Activated CD4-positive, alpha-beta T cell treated with anti-CD3 and anti-CD28 coated beads for 36 hours (primary cell): ENCODE measurements around the gene PSMA7. TPM values are rescaled to one million over a fixed set of nuclear protein-coding genes. Genes with fewer than 3 reads are reported as not detected.
"Not testable (repeated sequence)": the region's sequence is repeated elsewhere in the genome, so short reads cannot be mapped to it uniquely, and the experiment has no call there.

ENCODE experiments used
- ATAC-seq: fragments of 200-7000 bp; cut with Tn5 transposase; one replicate; pipeline ENCODE4 v1.10.0; 2021; ENCODE audit warnings: mild to moderate bottlenecking, moderate library complexity
- CTCF ChIA-PET: fragments of 350-600 bp; sonication (Branson Sonifier 250); formaldehyde crosslinking; loops from one replicate; lab custom pipeline; 2021; ENCODE audit warnings: antibody characterized with exemption; lab: Charles Lee
- POLR2A ChIA-PET: fragments of 350-600 bp; sonication (Branson Sonifier 250); formaldehyde crosslinking; loops from one replicate; lab custom pipeline; 2021; ENCODE audit warnings: antibody characterized with exemption, inconsistent platforms; lab: Charles Lee
- DNase-seq: peaks from one replicate; pipeline ENCODE4 v3.0.0-alpha.2; 2020
- H3K27ac Mint-ChIP-seq: one replicate; pipeline ENCODE4 v1.8.0; 2021; ENCODE audit warnings: mixed read lengths
- H3K27me3 Mint-ChIP-seq: one replicate; pipeline ENCODE4 v1.8.0; 2021; ENCODE audit warnings: mixed read lengths
- H3K36me3 Mint-ChIP-seq: one replicate; pipeline ENCODE4 v1.8.0; 2021; ENCODE audit warnings: low read depth, mixed read lengths
- H3K4me1 Mint-ChIP-seq: one replicate; pipeline ENCODE4 v1.8.0; 2021; ENCODE audit warnings: mixed read lengths
- H3K4me3 Mint-ChIP-seq: one replicate; pipeline ENCODE4 v1.8.0; 2021; ENCODE audit warnings: mild to moderate bottlenecking, moderate library complexity, mixed read lengths
- H3K9me3 Mint-ChIP-seq: one replicate; pipeline ENCODE4 v1.8.0; 2021; ENCODE audit warnings: low read depth, mixed read lengths
- intact Hi-C, 2 experiments: fragments of 100-400 bp; cut with DNase I in 1 of 2; cut with micrococcal nuclease in 1 of 2; formaldehyde crosslinking; loops; one replicate each; pipeline versions ENCODE4 v1.14.2 to v1.15.1; 2022 to 2024; cut with DNase I, micrococcal nuclease
- total RNA-seq, 2 experiments: library from RNA; stranded (reverse); gene quantifications; one replicate each; pipeline ENCODE4 v1.2.3, GENCODE V29; 2021

PSMA7 gene
- total RNA-seq, 2 experiments from 2014 or later, result 208 to 296 TPM

DNA sequence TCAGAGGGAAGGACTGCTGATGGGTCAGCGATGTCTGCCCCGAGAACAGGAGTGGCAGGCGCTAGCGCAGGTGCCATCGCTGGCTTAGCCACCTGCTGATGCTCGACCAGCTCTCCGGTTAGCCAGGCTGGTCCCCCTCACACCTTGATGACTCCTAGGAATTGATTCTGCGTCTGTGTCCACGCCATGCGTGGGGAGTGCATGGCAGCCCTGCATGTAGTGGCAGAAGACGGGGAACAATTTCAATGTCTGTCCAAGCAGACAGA is 7.0 kb upstream of the PSMA7 start:
- Mint-ChIP-seq H3K27me3 (no peaks in the 10 kb centered on the region), H3K27ac (no peak overlapping the region)

GRCh38 chr20:62149532-62150309 is 6.5 kb upstream of the PSMA7 start:
- no peak overlapping the region for H3K4me3 Mint-ChIP-seq
- CTCF ChIA-PET, result no interaction called here
- intact Hi-C loops, result no loop called here

More for the DNA sequence above, 7.0 kb upstream of the PSMA7 start:
- peaks cover 30% of the 10 kb centered on the region for H3K36me3 Mint-ChIP-seq
- no peaks in the 10 kb centered on the region for H3K9me3 Mint-ChIP-seq
- no peak for DNase-seq
- POLR2A ChIA-PET, result interaction anchor here (0.6 kb wide), 1 partner anchor 12 kb away, joined by 14 read pairs; no protein-coding TSS in a partner anchor
- CTCF ChIA-PET, result no interaction called here
- intact Hi-C loops, result no loop called here
- ATAC-seq, result no peak
- H3K4me3 Mint-ChIP-seq, result no peak overlapping the region
- peaks cover 22% of the 10 kb centered on the region for H3K4me1 Mint-ChIP-seq

DNA sequence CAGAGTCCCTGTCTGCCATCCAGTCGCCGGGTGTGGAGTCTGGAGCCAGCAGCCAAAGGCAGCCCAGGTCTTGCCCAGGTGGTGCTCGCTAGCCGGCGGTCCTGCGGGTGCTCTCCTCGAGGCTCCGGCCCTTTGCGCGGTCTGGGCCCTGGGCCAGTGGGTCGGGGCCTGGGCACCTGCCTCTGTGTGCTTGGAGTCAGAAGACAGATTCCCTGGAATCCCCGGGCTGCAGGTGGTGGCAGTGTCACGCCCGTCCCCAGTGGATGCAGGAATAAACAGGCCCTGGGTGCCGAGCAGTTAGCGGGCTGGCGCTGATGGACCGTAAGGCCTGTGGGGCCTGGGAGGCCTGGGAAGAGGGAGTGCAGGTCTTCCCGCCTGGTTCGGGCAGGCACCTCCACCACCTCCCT is 5.7 kb upstream of the PSMA7 start:
- CTCF ChIA-PET, result no interaction called here
- POLR2A ChIA-PET, result no interaction called here
- no peak overlapping the region for H3K4me3 Mint-ChIP-seq
- H3K27me3 Mint-ChIP-seq, result no peaks in the 10 kb centered on the region
- intact Hi-C loops, result no loop called here
- peaks cover 31% of the 10 kb centered on the region for H3K4me1 Mint-ChIP-seq
- DNase-seq, result no peak
- H3K27ac Mint-ChIP-seq, result no peak overlapping the region
- H3K36me3 Mint-ChIP-seq, result peaks cover 19% of the 10 kb centered on the region
- H3K9me3 Mint-ChIP-seq, result no peaks in the 10 kb centered on the region
- no peak for ATAC-seq

More at GRCh38 chr20:62149532-62150309, 6.5 kb upstream of the PSMA7 start:
- Mint-ChIP-seq H3K27ac (no peak overlapping the region), H3K4me1 (peaks cover 27% of the 10 kb centered on the region), H3K27me3 (no peaks in the 10 kb centered on the region), H3K9me3 (no peaks in the 10 kb centered on the region), H3K36me3 (peaks cover 27% of the 10 kb centered on the region)
- POLR2A ChIA-PET, result no interaction called here
- ATAC-seq (no peak), DNase-seq (no peak)

DNA sequence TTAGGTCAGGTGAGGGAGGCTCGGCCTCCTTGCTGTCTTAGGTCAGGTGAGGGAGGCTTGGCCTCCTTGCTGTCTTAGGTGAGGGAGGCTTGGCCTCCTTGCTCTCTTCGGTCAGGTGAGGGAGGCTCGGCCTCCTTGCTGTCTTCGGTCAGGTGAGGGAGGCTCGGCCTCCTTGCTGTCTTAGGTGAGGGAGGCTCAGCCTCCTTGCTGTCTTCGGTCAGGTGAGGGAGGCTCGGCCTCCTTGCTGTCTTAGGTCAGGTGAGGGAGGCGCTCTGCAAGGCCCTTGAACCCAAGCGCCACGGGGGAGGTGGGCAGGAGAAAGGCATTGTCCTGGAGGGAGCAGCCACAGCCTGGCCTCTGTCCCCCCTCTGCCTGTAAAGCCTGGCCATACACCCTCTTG is 5.2 kb upstream of the PSMA7 start:
- H3K36me3 Mint-ChIP-seq, result peaks cover 13% of the 10 kb centered on the region
- H3K27me3 Mint-ChIP-seq, POLR2A ChIA-PET, intact Hi-C loops, DNase-seq, H3K27ac Mint-ChIP-seq, H3K4me3 Mint-ChIP-seq, H3K9me3 Mint-ChIP-seq, ATAC-seq, CTCF ChIA-PET: not testable (repeated sequence)
- peaks cover 31% of the 10 kb centered on the region for H3K4me1 Mint-ChIP-seq

GRCh38 chr20:62147528-62147927 is 4.3 kb upstream of the PSMA7 start:
- DNase-seq (no peak), ATAC-seq (no peak)
- CTCF ChIA-PET, result interaction anchor here (0.6 kb wide), 1 partner anchor 225 kb away, joined by 3 read pairs; no protein-coding TSS in a partner anchor
- Mint-ChIP-seq H3K4me3 (no peak overlapping the region), H3K27ac (no peak overlapping the region), H3K36me3 (peaks cover 6% of the 10 kb centered on the region), H3K9me3 (no peaks in the 10 kb centered on the region), H3K4me1 (peaks cover 31% of the 10 kb centered on the region), H3K27me3 (no peaks in the 10 kb centered on the region)
- intact Hi-C loops, result no loop called here
- POLR2A ChIA-PET, result no interaction called here

DNA sequence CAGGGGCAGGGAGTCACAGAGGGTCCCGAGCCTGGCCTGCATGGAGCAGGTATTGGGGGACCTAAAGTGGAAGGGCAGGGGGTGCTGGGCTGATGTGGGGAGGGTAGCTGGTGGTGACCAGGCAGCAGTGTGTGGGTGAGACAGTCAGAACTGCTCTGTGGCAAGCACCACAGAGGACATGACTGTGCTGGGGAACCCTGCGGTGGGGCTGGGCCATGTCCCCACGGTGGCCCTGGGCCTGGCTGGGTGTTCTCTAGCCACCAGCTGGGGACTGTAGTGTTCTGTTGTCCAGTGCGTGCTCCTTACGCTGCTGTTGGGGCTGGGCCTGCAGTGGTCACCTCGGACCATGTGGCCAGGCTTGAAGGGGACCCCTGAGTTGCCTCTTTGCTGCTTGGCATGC is 3.9 kb upstream of the PSMA7 start:
- Mint-ChIP-seq H3K4me1 (peaks cover 33% of the 10 kb centered on the region), H3K4me3 (no peak overlapping the region), H3K9me3 (no peaks in the 10 kb centered on the region), H3K27ac (no peak overlapping the region), H3K27me3 (no peaks in the 10 kb centered on the region), H3K36me3 (peaks cover 5% of the 10 kb centered on the region)
- POLR2A ChIA-PET, result no interaction called here
- no peak for ATAC-seq
- CTCF ChIA-PET, result interaction anchor here (0.6 kb wide), 1 partner anchor 225 kb away, joined by 3 read pairs; no protein-coding TSS in a partner anchor
- no peak for DNase-seq
- intact Hi-C loops, result no loop called here

DNA sequence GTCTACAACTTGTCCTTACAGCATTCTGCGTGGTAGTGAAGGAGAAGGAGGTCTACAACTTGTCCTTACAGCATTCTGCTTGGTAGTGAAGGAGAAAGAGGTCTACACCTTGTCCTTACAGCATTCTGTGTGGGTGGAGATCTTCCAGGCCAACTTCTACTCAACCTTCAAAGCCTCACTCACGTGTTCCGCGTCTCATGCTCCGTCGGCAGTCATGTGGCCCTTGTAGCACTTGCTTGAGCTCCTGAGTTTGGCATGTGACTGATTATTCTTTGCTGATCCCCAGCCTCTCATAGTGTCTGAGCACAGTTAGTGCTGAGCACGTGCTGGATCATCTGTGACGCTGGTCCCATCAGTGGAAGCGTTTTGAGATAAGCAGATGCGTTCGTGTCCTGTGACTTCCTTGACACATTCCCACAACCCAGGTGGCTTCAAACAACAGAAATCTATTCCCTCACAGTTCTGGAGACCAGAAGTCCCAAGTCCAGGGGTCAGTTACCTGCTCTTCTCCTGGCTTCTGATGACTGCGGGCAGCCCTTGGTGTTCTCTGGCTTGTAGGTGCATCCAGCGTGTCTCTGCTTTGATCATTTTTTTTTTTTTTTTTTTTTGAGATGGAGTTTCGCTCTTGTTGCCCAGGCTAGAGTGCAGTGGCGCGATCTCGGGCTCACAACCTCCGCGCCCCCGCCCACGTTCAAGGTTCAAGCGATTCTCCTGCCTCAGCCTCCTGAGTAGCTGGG is 3.0 kb upstream of the PSMA7 start:
- POLR2A ChIA-PET, result no interaction called here
- H3K9me3 Mint-ChIP-seq, result no peaks in the 10 kb centered on the region
- peaks cover 42% of the 10 kb centered on the region for H3K4me1 Mint-ChIP-seq
- DNase-seq, result no peak
- CTCF ChIA-PET, result no interaction called here
- no peak overlapping the region for H3K4me3 Mint-ChIP-seq
- no peaks in the 10 kb centered on the region for H3K27me3 Mint-ChIP-seq
- no peak overlapping the region for H3K27ac Mint-ChIP-seq
- intact Hi-C loops, result no loop called here
- ATAC-seq, result no peak
- peaks cover 11% of the 10 kb centered on the region for H3K36me3 Mint-ChIP-seq

DNA sequence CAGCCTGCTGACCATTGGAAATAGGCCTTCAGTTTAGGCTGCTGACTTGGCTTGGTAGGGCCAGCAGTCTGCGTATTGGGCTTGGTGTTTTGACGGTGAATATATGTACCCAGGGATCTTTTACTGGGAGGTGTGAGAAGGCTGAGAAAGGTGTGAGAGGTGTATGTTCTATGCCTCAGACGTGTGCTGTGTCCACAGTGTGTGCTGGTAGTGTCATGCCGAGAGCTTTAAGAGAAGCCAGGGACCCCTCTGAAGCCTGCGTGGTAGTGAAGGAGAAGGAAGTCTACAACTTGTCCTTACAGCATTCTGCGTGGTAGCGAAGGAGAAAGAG is 2.5 kb upstream of the PSMA7 start:
- Mint-ChIP-seq H3K4me3 (no peak overlapping the region), H3K36me3 (peaks cover 13% of the 10 kb centered on the region), H3K4me1 (peaks cover 46% of the 10 kb centered on the region), H3K27ac (no peak overlapping the region), H3K27me3 (no peaks in the 10 kb centered on the region), H3K9me3 (no peaks in the 10 kb centered on the region)
- DNase-seq (no peak), ATAC-seq (no peak)
- POLR2A ChIA-PET, result interaction anchor here (0.9 kb wide), 1 partner anchor 24 kb away, joined by 3 read pairs; no protein-coding TSS in a partner anchor
- CTCF ChIA-PET, result interaction anchor here (1.5 to 1.9 kb wide), 2 partner anchors 10 to 135 kb away, joined by 5 to 9 read pairs; no protein-coding TSS in a partner anchor
- intact Hi-C loops, result loop anchor here in 1 of 2 experiments (1.0 kb wide), 1 partner anchor 12 kb away; no protein-coding TSS in a partner anchor

GRCh38 chr20:62143957-62144825 is 997 bp upstream of the PSMA7 start:
- Mint-ChIP-seq H3K27ac (peak overlapping the region; percentile 70), H3K4me1 (peaks cover 58% of the 10 kb centered on the region), H3K4me3 (peak overlapping the region; percentile 75), H3K27me3 (no peaks in the 10 kb centered on the region), H3K9me3 (no peaks in the 10 kb centered on the region), H3K36me3 (peaks cover 27% of the 10 kb centered on the region)
- intact Hi-C loops, result loop anchor here (1.0 to 5.0 kb wide), 11 partner anchors 22 to 783 kb away; partner anchors contain the start of genes OSBPL2 (in 2 of the 2), ADRM1 (in 1 of the 2), CABLES2 (in 1 of the 2) and DIDO1 (in 1 of the 2)
- POLR2A ChIA-PET, result interaction anchor here (0.6 to 0.9 kb wide), 3 partner anchors 15 to 24 kb away, joined by 3 read pairs; no protein-coding TSS in a partner anchor
- DNase-seq, result peak; percentile 81
- CTCF ChIA-PET, result interaction anchor here (1.5 to 1.9 kb wide), 2 partner anchors 8 to 134 kb away, joined by 5 to 9 read pairs; no protein-coding TSS in a partner anchor
- ATAC-seq, result peak; percentile 31

- Mint-ChIP-seq H3K4me1 (peaks cover 58% of the 10 kb centered on the region), H3K9me3 (no peaks in the 10 kb centered on the region)
Observed at GRCh38 chr20:62142252-62143080, 728 bp downstream of the PSMA7 start.

More at GRCh38 chr20:62142252-62143080, 728 bp downstream of the PSMA7 start:
- Mint-ChIP-seq H3K27me3 (no peaks in the 10 kb centered on the region), H3K36me3 (peaks cover 43% of the 10 kb centered on the region), H3K27ac (peak overlapping the region; percentile 91), H3K4me3 (peak overlapping the region; percentile 89)
- ChIA-PET POLR2A (interaction anchor here (1.5 to 2.3 kb wide), 2 partner anchors 14 to 76 kb away, joined by 3 to 9 read pairs; partner anchors contain the start of gene TAF4), CTCF (interaction anchor here (0.5 to 1.7 kb wide), 4 partner anchors 13 to 125 kb away, joined by 3 to 6 read pairs (median 4); no protein-coding TSS in a partner anchor)
- peak; percentile 26 for DNase-seq
- peak; percentile 0 for ATAC-seq
- intact Hi-C loops, result loop anchor here (1.0 to 5.0 kb wide), 11 partner anchors 20 to 785 kb away; partner anchors contain the start of genes LSM14B (in 2 of the 2), OSBPL2 (in 2 of the 2), ADRM1 (in 1 of the 2) and CABLES2 (in 1 of the 2)
